Activated CD8-positive, alpha-beta memory T cell treated with anti-CD3 and anti-CD28 coated beads, Interleukin-2, amount 50 U/mL, for 24 hours (primary cell): Measurements from ENCODE around the gene PATZ1.
"Not testable (repeated sequence)": the region's sequence is repeated elsewhere in the genome, so short reads cannot be mapped to it uniquely, and the experiment has no call there.

Experiments
- DNase-seq: peaks from one replicate; pipeline ENCODE4 v3.0.0-alpha.2; 2020; ENCODE audit errors: extremely low read depth

PATZ1 gene

DNA sequence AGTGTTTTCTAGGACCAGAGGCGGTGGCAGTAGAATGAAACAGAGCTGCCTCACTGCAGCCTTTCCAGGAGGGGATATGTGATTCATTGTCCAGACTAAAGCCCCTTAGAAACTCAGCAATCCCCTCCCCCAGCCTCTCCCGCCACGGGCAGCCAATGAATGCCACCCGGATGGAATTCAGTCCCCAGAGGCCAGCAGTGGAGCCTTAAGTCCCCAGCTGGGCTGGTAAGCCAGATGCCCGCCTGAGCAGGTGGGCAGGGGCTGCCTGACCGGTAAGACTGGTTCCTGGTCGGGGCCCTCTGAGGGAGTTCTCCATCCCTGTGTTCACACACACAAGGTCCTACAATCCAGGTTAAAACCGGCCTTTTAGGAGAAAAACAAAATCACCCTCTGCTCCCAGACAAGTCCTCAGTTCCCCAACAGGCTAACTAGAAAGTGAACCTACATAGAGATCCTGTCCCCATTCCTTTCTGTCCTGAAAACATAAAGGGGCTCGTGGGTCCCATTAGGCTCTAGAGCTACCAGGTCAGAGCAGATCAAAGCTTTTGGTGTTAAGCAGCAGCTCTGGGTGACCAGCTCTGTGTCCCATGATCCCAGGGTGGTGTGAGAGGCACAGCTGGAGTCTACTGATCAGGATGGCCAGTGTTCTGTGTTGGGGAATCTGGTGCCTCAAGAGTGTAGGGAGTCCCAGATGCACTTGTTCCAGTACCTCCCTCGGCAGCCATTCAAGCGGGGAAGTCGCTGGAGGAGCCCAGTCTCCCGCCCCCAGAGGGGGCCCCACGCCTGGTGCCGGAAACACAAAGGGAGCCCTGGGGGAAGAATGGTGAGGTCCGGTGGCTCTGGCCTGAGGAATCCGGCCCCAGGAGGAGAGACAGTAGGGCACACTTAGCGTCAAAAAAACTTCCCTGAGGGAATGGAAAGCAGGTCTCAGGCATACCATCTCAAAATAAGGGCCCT, 2.6 kb downstream of the PATZ1 start:
- no peak for DNase-seq

DNA sequence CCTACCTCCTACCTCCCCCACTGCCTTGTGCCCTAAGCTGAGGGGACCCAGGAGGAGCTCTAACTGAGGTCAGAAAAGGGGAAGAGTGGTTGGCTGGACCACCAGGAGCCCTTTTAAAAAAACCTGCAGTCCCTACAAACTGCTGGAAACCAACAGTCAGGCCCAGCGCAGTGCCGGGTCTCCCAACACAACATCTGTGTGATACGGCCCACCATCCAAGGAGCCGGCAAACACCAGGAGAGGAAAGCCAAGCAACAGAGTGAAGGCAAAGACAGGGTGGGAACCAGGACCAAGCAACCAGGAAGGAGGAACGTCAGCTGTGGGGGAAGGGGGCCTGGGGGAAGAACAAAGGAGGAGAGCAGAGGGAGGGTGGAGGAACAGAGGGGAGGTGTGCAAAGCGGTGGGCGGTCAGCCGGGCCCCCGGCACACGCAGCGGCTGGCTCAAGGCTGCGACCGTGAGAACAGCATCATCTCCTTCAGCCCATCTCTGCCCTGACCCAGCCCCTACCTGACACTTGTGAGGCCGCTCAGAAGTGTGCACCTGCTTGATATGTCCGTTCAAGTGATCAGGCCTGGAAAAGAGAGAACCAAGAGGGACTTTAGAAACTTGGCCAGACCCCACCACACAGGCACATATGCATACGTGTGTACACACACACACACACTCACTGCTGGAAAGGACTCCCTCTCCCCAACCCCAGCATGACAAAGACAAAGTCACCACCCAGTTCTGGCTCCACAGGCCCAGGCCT, 3.6 kb downstream of the PATZ1 start:
- DNase-seq: no peak

DNA sequence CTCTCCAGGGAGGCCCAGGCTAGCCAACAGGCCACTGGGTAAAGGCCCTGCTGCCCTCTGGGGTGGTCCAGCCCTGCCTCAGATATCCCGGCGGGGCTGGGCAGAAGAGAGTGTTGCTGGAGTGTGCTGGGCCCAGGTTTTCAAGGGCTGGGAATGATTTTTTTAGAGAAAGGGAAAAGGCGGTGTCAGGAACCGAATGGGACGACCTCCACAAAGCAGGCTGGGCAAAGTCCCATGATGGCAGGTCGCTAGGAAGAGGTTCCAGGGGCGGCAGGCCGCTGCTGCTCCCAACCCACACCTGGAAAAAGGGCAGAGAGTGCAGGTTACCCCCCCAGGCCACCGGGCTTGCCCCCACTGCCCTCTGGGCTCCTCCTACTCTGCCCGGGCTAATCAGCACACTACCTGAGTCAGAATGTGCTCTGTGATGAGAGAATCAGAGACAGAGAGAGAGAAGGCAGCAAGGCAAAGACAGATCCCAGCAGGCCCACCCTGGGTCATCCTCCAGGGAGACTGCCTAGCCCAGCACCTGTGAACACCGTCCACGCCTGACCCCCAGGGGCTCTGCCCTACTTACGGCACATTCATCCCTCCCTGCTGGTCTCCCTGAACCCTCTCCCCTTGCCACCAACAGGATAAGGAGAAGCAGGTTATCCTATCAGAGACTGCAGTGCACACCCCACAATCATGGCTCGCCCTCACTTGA, 4.6 kb downstream of the PATZ1 start:
- no peak for DNase-seq

DNA sequence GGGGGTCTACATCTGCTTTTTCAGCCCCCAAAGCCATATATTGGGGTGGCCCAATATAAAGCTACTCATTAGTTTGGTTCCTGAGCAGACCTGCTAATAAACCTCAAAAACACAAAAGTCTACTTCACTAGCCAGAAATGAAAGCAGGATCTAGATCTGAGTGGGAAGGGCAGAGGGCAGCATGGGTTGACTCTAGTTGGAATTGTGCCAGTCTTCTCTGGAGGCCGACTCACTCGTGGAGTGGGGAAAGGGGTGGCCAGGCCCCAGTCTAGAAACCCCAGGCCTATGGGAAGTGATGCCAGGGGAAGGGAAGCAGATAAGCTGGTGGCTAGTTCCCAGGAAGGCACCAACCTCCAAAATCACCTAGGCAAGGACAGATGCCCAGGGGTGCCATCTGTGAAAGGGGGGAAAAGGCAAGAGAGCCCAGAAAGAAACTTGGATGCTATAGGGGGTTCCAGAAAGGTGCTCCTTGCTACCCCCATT, 5.3 kb downstream of the PATZ1 start:
- DNase-seq: no peak

DNA sequence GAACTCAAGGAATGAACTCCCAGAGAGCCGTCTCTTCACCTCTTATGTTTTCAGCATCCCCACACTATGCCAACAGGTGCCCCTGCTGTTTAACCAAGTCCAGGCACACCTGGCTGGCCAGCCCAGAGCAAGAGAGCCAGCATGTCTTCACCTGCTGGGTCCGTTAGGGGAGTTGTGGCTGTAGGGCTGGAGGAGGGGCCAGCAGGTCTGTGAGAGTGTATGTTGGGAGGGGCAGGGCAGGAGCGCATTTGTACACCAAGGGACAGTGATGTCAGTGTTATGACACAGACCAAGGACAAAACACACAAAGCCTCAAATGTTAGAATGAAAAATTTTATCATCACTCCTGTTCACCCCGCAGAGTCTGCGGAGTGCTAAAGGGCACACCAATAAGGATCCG, 5.8 kb downstream of the PATZ1 start:
- DNase-seq: no peak

DNA sequence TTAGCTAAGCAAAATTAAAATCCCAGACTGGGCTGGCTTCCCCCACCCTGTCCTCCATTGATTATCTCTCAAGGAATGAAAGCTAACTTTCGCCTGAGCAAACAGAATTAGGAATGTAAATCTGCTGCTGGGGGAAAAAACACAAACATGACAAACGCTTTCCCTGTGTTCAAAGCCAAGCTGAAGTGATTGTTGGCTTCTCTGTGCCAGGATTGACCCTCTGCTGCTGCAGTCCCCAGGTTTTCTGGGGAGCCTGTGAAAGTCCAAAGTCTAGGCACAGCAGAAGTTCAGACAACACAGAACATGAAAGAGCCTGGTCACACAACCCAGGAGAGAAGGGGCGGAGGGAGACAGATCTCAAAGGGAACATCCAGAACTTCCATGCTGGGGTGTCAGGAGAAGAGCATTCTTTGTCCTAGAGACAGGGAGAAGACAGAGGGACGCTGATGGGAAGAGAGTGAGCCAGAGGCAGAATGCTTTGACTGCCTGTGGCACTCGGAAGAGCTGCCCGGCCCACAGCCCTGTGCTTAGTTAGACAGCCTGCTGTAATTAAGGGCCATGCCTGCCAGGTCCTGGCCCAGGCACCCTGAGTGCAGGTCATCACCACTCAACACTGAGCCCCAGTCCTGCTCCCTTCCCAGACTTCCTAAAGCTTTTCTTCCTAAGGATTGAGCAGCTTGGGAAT, 6.9 kb downstream of the PATZ1 start:
- no peak for DNase-seq

DNA sequence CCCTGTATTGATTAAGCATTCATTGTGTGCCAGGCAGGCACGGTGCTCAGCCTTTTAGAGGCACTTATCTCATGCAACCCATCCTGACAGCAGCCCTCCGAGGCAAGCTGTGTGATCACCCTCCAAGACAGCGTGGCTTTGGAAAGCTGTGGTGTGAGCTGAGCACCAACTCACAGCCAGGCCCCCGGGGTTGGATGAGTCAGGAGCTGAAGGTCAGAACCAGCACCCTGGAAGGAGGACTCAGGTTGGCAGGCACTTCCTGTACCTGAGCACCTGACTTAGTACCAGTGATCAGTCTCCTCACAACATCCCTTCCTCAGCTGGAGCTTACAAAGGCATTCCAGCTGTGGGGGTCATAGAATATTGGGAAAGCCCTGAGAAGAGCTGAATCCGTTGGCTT, 9.0 kb downstream of the PATZ1 start:
- DNase-seq: no peak

DNA sequence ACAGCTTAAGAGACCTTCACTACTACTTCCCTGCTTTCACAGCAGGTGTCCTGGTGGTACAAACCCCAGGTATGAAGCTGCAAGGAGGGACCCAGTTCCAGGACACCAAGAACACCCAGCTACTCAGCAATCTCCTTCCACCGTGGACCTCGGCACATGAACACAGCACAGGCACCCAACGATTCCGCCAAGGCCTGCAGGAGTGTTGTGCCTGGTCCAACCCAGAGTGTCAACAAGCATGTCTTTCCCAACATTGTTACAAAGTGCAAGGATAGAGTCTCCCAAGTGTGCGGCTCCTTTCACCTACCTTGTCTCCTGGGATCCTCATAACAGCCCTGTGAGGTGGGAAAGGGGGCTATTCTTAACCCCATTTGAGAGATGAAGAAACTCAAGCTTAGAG, 11.8 kb downstream of the PATZ1 start:
- DNase-seq: no peak

DNA sequence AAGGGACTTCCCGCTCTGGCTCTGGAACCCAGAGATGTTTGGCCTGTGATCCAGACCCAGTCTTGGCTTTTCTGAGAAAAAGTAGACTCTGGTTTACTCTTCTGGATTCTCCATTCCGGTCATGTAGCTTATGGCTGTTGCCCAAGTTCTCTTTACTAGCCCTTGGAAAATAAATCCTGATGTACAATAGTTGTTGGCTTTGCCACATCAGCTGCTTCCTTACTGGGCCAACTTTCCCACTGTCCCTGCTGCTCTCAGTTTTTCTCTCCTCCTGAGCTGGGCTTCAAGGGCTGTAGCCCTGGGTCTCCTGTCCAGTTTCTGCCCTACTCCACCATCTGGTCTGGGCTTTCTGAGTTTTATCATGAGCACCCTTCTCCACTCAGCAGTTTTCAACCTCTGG, 12.5 kb downstream of the PATZ1 start:
- DNase-seq: no peak

DNA sequence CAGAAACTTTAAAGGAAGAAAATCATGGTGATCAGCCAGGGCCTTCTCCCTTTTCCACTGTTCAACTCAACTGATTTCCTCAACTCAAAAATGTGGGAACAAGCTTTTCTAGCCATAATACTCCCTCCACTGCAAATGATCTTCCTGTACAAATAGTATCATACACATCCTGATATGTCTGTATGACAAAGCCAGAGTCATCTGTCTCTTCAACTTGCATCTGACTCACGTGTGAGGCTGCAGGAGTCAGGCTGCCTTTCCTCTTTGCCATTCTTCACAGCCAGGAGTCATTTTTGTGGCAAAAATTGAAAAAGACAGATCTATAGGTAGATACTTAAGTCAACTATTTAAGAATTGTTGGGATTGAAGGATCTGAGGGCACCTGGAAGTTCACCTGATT, 13.3 kb downstream of the PATZ1 start:
- DNase-seq: no peak

DNA sequence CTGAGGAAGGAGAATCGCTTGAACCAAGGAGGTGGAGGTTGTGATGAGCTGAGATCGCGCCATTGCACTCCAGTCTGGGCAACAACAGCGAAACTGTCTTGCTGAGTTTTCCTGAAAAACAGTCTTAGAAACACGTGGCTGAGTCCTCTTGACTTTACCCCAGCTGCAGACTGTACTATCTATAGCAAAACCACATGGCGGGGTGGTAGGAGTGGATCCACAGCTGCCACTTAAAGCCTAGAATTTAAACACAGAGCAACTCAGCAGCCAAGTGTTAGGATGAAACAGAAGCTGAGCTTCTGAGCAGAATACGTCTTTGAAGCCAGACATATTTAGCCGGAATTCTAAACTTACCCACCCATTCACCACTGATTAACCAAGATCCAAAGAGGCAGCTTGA, 14.1 kb downstream of the PATZ1 start:
- DNase-seq: no peak

DNA sequence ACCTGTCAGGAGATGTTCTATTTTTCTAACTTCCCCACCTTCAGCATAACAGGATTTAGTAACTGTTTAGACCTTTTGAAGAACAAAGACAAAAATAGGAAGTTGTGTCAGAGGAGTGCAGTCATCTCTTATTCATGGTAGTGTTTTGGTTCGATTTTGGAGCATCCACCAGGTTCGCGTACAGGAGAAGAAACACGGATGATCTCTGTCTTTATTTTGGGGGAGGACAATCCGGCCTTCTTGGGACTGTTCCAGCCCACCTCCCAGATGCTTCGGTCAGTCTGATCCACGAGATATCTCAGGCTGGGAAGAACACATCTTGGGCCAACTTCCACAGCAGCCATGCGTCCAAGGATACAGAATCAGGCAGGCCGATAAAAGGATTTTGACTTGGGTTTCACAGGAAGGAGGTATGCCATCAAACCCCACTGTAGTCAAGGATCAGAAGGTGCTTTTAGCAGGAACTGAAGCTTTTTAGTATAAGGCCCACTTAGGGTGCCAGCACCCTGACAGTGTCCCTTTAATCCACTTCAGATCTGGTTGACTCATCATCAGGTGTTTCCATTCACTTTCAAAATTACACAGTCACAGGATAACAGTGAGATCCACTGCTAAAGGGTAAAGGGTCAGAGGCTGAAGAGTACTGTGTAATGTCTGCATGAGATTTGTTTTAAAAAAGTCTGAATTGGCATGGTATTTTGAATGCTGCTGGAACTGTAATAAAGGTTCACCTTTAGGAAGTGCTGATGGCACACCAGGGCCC, 16.5 kb downstream of the PATZ1 start:
- DNase-seq: no peak

DNA sequence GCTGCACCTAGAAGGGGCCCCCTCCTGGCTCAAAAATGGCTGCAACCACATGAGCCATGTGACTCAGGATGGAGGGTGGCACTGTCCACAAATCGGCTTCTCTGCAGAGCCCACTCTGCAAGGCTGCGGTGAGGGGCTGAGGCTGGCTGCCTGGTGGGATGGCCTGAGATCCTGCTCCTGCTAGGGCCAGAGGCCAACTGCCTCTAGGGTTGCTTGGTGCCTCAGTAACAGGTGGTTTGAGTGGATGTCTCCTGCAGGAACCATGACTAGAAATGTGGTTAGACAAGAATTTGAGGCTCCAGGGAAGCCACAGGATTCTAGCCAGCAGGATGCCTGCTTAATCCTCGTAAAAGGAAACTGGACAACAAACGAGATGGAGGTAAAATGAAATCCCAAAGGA, 17.1 kb downstream of the PATZ1 start:
- DNase-seq: no peak

DNA sequence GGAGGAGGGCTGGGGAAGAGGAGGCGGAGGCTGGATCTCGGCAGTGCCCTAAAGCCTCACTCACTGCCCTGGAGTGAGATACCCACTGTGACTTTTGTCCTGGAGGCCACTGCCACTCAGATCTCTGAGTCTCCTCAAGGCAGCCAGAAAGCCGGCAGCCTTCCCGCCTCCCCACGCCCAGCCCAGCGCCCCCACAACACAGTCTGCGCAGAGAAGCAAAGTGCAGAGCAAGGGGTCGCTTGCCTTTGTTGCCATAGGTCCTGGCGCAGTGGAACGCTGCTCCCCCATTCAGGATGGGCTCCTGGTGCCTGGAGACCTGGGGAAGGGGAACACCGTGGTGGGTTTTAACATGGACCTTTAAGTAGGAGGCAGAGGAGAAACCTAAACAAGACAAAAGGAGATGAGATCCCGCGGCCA, 17.6 kb downstream of the PATZ1 start:
- no peak for DNase-seq

DNA sequence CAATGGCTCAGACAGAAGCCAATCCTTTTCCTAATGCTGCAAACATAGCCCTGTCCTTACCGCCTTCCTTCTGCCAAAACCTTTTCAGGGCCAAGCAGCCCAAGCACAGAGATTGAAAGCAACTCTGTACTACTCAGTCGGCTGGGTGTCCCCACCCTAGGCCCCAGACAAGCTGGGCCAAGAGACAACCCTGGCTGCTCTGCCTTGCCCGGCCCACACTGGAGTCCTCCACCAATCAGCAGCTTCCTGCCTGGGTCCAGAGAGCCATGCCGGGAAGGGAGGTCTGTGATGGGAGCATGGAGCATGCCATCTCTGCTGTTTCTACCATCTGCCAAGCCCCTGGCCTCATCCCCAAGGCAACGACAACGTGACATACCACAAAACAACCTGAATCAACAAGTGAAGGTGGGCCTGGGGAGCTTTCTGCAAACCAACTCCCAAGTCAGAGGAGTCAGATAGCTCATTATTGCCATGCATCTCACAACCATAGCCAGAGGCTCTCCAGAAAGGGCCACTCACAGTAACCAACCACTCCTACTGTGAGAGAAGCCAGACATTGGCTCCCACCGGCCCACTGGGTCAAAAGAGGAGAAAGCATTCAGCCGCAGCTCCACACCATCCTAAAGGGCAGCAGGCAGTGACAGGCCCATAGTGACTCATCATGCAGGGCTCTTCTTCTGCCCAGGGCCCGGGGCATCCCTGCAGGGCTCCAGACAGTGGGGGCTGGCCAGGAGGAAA, 18.2 kb downstream of the PATZ1 start:
- DNase-seq: no peak

DNA sequence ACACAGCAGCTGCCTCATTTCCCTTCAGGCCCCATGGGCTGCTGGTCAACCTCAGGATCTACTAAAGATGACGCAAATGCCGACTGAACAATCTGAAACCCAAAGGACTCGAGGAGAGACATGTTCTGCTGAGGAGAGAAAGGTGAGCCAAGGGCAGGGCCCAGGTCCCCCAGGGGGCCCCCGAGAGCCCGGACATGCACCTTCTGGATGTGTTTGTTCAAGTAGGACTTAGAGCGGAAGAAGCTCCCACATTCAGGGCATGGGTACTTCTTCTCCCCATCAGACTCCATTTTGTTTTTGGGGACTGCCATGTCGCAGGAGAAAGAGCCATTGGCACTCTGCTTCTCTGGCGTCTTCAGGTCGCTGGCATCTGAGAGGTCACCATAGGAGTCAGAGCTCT, 19.3 kb downstream of the PATZ1 start:
- no peak for DNase-seq

DNA sequence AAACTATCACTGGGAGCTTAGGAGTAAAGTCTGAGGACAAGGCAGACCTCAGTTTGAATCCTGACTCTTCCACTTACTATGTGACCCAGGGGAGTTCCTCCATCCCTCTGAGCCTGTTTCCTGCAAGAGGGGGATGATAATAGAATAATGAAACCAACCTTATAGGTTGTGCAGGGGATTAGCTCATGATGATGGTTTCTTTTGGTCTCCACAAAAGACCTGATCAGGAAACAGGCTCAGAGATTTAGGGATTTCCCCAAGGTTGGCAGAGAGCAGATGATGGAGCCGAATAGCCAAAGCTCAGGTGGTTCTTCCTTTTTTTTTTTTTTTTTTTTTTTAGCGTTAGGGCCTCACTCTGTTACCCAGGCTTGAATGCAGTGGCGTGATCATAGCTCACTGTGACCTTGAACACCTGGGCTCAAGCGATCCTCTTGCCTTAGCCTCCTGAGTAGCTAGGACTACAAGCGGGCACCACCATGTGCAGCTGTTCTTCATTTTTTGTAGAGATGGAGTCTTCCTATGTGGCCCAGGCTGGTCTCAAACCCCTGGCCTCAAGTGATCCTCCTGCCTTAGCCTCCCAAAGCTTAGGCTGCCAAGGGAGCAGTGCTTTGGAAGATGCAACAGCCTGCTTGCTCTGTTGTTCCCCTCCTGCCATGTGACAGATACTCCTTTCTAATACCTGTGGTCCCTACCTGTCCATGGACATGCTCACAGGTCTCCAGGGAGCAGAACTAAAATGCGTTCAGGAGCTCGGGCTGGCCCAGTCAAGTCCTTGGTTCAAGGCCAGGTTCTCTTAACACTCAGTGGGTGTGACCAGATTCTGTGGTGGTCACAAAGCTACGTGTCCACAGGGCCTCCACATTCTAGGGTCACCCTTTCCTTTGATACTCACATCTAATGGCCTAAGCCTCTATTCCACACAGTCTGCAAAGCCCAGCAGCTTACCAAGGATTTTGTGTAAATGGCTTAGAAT, 22.3 kb downstream of the PATZ1 start:
- no peak for DNase-seq

DNA sequence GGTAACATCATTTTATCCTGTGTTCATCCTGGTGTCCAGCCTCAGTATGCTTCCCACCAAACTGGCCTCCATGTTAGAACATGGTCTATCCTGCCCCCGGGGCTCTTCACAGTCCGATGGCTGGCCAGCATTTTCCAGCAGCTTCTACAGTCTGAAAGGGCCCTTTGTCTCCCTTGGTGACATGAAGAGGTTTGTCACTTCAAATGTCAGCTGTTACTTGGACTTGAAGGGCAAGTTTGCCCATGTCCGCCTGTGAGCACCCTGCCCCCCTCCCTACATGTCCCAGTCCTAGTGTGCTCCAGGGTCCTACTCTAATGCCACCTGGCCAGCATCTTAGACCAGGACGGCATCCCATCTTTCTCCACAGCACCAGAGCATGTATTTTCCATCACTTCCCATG, 24.7 kb downstream of the PATZ1 start:
- no peak for DNase-seq

DNA sequence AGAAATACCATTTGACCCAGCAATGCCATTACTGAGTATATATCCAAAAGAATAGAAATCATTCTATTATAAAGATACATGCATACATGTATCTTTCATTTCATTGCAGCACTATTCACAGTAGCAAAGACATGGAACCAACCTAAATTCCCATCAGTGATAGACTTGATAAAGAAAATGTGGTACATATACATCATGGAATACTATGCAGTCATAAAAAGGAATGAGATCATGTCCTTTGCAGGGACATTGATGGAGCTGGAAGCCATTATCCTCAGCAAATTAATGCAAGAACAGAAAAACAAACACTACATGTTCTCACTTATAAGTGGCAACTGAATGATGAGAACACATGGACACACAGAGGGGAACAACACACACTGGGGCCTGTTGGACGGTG, 31.9 kb downstream of the PATZ1 start:
- not testable (repeated sequence) for DNase-seq
